Activated T-helper 2 cell treated with anti-CD3 and anti-CD28 coated beads, Interferon-gamma antibody, Interleukin-2, Interleukin-4, amounts not matched to agents 10 μg/mL and 5 μg/mL and 100 μg/mL, durations not matched to agents 14 hours and 24 hours and 36 hours (primary cell): ENCODE results near the gene HIGD1A. TPM values are rescaled to one million over a fixed set of nuclear protein-coding genes. Genes with fewer than 3 reads are reported as not detected.

Source experiments
- DNase-seq: peaks from one replicate; pipeline ENCODE4 v3.0.0; 2021; ENCODE audit warnings: low spot score
- H3K27ac Mint-ChIP-seq: one replicate; pipeline ENCODE4 v1.8.0; 2021; ENCODE audit warnings: mixed read lengths
- H3K27me3 Mint-ChIP-seq: one replicate; pipeline ENCODE4 v1.8.0; 2021; ENCODE audit warnings: low read depth, mixed read lengths
- H3K36me3 Mint-ChIP-seq: one replicate; pipeline ENCODE4 v1.8.0; 2021; ENCODE audit warnings: low read depth, mixed read lengths
- H3K4me1 Mint-ChIP-seq: one replicate; pipeline ENCODE4 v1.8.0; 2021; ENCODE audit warnings: low read depth, mixed read lengths
- H3K4me3 Mint-ChIP-seq: one replicate; pipeline ENCODE4 v1.8.0; 2021; ENCODE audit warnings: low read depth, mild to moderate bottlenecking, moderate library complexity, mixed read lengths
- H3K9me3 Mint-ChIP-seq: one replicate; pipeline ENCODE4 v1.8.0; 2021; ENCODE audit warnings: mixed read lengths
- intact Hi-C: fragments of 100-400 bp; cut with micrococcal nuclease; formaldehyde crosslinking; loops from one replicate; pipeline ENCODE4 v1.15.1; 2023
- total RNA-seq: library from RNA; stranded (reverse); gene quantifications from 2 replicates; pipeline ENCODE4 v1.2.3, GENCODE V29; 2022

The HIGD1A gene
- 85.9 and 88.5 TPM in 2 replicates for total RNA-seq

DNA sequence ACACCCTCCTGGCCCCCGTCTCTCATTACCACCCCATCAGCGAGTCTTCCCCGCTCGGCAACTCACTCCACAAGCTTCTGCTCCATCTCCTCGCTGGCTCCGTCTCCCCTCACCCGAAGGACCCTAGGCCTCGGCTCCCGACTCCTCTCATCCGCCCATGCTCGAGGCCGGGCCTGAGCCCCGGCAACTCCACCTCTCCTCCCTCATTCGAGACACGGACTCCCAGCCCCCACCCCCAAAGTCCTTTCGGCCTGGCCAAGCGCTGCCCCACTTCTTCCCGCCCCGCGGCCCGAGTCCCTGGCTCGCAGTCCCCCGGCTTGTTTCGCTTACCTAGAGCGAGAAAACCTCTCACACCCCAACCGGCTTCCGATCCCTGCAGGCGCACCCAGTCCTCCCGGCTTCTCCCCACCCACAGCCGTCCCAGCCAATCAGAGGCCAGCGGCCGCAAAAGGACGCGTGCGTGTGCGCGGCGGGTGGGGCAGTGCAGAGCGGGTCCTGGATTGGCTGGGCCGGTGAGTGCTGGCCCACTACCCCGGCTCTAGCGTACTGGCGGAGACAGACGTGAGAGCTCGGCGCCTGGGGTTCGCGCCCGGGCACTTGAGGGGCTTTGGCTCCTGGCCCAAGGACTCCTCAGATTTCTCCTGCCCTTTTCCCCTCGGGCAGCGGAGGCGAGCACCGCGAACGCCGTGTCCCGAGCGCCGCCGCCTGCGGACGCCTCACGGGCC is at the start of gene HIGD1A:
HIGD1A (minus strand) TSS at position 385 of the 725 bp plus-strand sequence. CDS start 10,237 bp downstream, outside the sequence.
- DNase-seq, result peak; percentile 92
- Mint-ChIP-seq H3K36me3 (peaks cover 24% of the 10 kb centered on the region), H3K27me3 (peaks cover 31% of the 10 kb centered on the region), H3K4me1 (peaks cover 36% of the 10 kb centered on the region), H3K27ac (peak within 1 kb of the TSS; percentile 87), H3K9me3 (no peaks in the 10 kb centered on the region), H3K4me3 (peak within 1 kb of the TSS; percentile 96)
- intact Hi-C loops, result loop anchor here (1.0 to 5.0 kb wide), 2 partner anchors 31 to 483 kb away; partner anchors contain the start of genes CCDC13 and SNRK

- Mint-ChIP-seq H3K4me1 (no peaks in the 10 kb centered on the region), H3K27ac (no peak overlapping the region), H3K36me3 (no peaks in the 10 kb centered on the region), H3K27me3 (peaks cover 4% of the 10 kb centered on the region), H3K4me3 (no peak overlapping the region), H3K9me3 (no peaks in the 10 kb centered on the region)
- intact Hi-C loops, result no loop called here
- no peak for DNase-seq
These were observed 49.5 kb upstream of the HIGD1A start for GRCh38 chr3:42853739-42854302.

GRCh38 chr3:42853056-42853455 is 48.8 kb upstream of the HIGD1A start:
- no peaks in the 10 kb centered on the region for H3K9me3 Mint-ChIP-seq
- no peaks in the 10 kb centered on the region for H3K36me3 Mint-ChIP-seq
- intact Hi-C loops, result no loop called here
- peaks cover 2% of the 10 kb centered on the region for H3K27me3 Mint-ChIP-seq
- H3K27ac Mint-ChIP-seq, result no peak overlapping the region
- no peak overlapping the region for H3K4me3 Mint-ChIP-seq
- no peaks in the 10 kb centered on the region for H3K4me1 Mint-ChIP-seq
- no peak for DNase-seq

- Mint-ChIP-seq H3K27ac (no peak overlapping the region), H3K9me3 (no peaks in the 10 kb centered on the region), H3K36me3 (no peaks in the 10 kb centered on the region), H3K4me1 (peaks cover 3% of the 10 kb centered on the region), H3K27me3 (peaks cover 2% of the 10 kb centered on the region), H3K4me3 (no peak overlapping the region)
- no peak for DNase-seq
- intact Hi-C loops, result no loop called here
These were observed 48.2 kb upstream of the HIGD1A start for GRCh38 chr3:42852441-42852840.

- no peak overlapping the region for H3K4me3 Mint-ChIP-seq
- H3K36me3 Mint-ChIP-seq, result no peaks in the 10 kb centered on the region
- intact Hi-C loops, result no loop called here
- H3K27me3 Mint-ChIP-seq, result no peaks in the 10 kb centered on the region
- peaks cover 13% of the 10 kb centered on the region for H3K4me1 Mint-ChIP-seq
- H3K9me3 Mint-ChIP-seq, result no peaks in the 10 kb centered on the region
- H3K27ac Mint-ChIP-seq, result no peak overlapping the region
- no peak for DNase-seq
These were observed 47.0 kb upstream of the HIGD1A start for GRCh38 chr3:42851228-42851834.

DNA sequence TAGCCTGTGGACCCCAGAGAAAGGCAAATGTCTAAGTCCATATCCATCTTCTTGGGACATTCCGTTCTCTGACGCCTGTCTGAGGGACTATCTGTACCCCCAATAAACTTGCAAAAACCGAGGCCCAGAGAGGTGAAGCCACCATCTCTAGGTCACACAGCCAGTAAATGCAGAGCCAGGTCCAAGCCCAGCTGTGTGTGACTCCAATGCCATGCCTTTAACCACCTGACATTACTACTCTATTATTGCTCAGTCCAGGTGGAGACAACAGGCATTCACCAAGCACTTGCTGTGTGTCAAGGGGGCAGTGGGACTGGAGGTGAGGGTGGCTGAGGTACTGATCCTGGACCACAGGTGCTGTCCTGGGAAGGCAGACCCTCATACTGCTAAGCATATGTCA is 46.0 kb upstream of the HIGD1A start:
- Mint-ChIP-seq H3K27me3 (no peaks in the 10 kb centered on the region), H3K9me3 (no peaks in the 10 kb centered on the region), H3K4me1 (peaks cover 13% of the 10 kb centered on the region), H3K27ac (no peak overlapping the region), H3K4me3 (no peak overlapping the region), H3K36me3 (no peaks in the 10 kb centered on the region)
- intact Hi-C loops, result no loop called here
- DNase-seq, result no peak

DNA sequence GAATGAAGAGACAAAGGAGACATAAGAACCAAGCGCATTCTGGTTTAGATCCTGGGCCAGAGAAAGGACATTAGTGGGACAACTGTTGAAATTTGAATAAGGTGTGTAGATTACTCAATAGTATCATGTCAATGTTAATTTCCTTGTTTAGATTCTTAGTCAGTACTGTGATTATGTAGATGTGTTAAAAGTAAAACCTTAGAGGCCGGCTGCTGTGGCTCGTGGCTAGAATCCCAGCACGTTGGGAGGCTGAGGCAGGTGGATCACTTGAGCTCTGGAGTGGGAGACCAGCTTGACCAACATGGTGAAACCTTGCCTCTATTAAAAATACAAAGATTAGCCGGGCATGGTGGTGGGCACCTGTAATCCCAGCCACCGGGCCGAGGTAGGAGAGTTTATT is 44.7 kb upstream of the HIGD1A start:
- Mint-ChIP-seq H3K36me3 (no peaks in the 10 kb centered on the region), H3K27me3 (no peaks in the 10 kb centered on the region), H3K27ac (no peak overlapping the region), H3K4me3 (no peak overlapping the region), H3K9me3 (no peaks in the 10 kb centered on the region), H3K4me1 (peaks cover 13% of the 10 kb centered on the region)
- DNase-seq, result no peak
- intact Hi-C loops, result no loop called here

DNA sequence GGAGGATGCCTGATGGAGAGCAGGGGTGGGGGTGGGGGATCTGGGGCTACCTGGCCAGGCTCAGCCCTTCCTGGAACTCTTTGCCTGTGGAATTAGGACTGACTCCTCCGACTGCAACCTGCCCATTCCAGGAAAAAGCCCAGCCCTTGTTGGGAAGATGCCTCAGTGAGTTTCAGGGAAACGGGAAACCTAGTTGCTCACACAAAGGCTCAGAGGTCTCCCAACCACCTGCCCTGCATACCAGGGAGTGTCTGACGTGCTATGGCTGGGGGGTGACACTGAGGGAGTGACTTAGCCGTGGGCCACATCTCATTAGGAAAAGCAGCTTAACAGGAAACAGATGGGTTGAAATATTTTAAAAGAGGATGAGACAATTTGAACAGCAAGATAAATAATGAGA is 43.4 kb upstream of the HIGD1A start:
- Mint-ChIP-seq H3K27me3 (no peaks in the 10 kb centered on the region), H3K4me1 (peaks cover 13% of the 10 kb centered on the region), H3K36me3 (no peaks in the 10 kb centered on the region), H3K9me3 (no peaks in the 10 kb centered on the region), H3K4me3 (no peak overlapping the region), H3K27ac (no peak overlapping the region)
- DNase-seq, result no peak
- intact Hi-C loops, result no loop called here

DNA sequence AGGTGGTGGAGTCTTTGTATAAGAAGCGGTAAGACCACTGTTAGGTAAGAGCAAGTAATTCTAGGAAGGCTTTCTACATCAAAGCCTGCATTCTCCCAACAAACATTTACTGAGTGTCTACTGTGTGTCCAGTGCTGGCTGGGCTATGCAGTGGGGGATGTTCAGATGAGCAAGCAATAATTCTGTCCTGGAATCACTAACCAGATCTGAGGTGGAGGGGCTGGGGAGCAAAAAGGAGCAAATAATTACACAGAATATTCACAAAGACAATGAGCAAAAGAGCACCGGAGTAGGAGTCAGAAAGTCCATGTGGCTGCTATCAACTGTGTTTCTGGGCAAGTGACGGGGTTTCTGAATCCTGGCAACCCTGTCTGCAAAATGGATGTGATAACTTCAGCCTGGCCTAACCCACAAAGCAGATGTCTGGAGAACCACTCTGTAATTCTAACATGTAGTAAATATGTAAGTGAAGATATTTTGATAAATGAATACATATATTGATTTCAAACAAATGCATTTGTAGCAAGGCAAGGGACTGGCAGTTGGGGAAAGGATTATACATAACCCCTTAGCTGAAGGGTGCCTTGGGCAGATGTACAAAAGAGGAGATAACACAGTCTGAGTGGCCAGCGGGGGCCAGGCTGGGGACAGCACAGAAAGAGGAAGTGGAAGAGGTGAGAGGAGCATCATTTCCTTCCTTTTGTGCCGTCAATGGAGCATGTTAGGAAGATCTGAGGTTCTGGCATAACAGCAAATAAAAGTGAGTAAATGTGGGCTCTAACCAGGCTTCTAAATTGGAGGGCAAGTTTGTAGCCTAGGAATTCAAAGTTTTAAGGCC is 42.6 kb upstream of the HIGD1A start:
- H3K4me3 Mint-ChIP-seq, result peak overlapping the region; percentile 43
- intact Hi-C loops, result no loop called here
- no peaks in the 10 kb centered on the region for H3K36me3 Mint-ChIP-seq
- H3K27ac Mint-ChIP-seq, result peak overlapping the region; percentile 44
- no peaks in the 10 kb centered on the region for H3K9me3 Mint-ChIP-seq
- peaks cover 13% of the 10 kb centered on the region for H3K4me1 Mint-ChIP-seq
- no peak for DNase-seq
- peaks cover under 1% of the 10 kb centered on the region for H3K27me3 Mint-ChIP-seq

GRCh38 chr3:42844815-42845214 is 40.5 kb upstream of the HIGD1A start:
- H3K9me3 Mint-ChIP-seq, result no peaks in the 10 kb centered on the region
- H3K36me3 Mint-ChIP-seq, result no peaks in the 10 kb centered on the region
- H3K4me1 Mint-ChIP-seq, result peaks cover 13% of the 10 kb centered on the region
- no peak overlapping the region for H3K27ac Mint-ChIP-seq
- peaks cover 2% of the 10 kb centered on the region for H3K27me3 Mint-ChIP-seq
- intact Hi-C loops, result no loop called here
- no peak overlapping the region for H3K4me3 Mint-ChIP-seq
- no peak for DNase-seq

DNA sequence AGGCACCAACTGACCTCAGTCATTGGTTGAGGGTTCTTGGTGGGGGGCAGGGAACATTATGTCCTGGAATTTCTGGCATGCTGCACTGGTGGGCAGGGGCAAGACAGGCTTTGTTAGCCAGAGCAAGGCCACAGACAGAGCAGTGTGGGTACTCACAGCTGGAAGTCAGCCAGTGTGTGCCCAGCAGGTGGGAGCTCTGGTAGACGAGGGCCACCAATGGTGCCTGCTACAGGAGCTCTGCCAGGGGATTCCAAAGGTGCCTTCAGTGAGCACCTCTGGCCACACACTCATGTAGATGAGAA is 40.1 kb upstream of the HIGD1A start:
- H3K36me3 Mint-ChIP-seq, result no peaks in the 10 kb centered on the region
- no peaks in the 10 kb centered on the region for H3K9me3 Mint-ChIP-seq
- H3K27ac Mint-ChIP-seq, result no peak overlapping the region
- H3K4me1 Mint-ChIP-seq, result peaks cover 14% of the 10 kb centered on the region
- H3K27me3 Mint-ChIP-seq, result peaks cover 2% of the 10 kb centered on the region
- no peak overlapping the region for H3K4me3 Mint-ChIP-seq
- intact Hi-C loops, result no loop called here
- DNase-seq, result no peak

DNA sequence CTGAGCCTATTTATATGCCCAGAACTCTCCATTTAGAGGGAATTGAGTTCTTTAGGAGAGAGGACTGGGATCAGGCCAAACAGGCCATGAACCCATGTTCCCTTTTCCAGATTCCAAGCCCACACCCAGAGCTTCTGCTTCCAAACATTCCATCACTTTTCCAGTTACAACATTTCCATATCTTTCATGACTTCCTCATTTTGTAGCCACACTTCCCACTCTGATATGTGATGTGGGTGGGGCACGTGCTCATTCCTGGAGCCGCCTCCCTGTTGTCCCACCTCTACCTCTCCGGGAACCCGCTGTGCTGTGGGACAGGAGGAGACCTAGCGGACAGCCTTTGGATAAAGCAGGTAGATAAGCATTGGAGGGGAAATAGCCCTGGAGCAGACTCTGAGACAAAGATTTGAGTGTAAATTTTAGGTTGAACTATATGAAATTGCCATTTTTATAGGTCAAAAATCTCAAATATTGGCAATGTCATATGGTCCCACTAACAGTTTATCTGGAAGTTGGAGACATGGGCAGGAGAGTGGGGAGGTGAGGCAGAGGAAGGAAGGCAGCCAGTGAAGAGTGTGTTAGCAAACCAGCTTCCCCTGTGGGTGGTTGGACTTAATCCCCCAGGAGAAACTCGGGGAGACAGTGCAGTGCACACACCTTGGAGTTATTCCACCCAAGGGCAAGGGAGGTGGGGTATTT is 39.6 kb upstream of the HIGD1A start:
- Mint-ChIP-seq H3K27me3 (peaks cover 2% of the 10 kb centered on the region), H3K4me3 (no peak overlapping the region), H3K36me3 (no peaks in the 10 kb centered on the region), H3K27ac (no peak overlapping the region), H3K9me3 (no peaks in the 10 kb centered on the region), H3K4me1 (peaks cover 16% of the 10 kb centered on the region)
- no peak for DNase-seq
- intact Hi-C loops, result no loop called here
